Esophagus squamous epithelium (tissue), 5 donors: ENCODE measurements around the gene ATP8A2. TPM values are rescaled to one million over a fixed set of nuclear protein-coding genes. Genes with fewer than 3 reads are reported as not detected.

Experiments used
- DNase-seq: peaks from one replicate; lab custom pipeline; 2025; lab: John Stamatoyannopoulos, UW
- H3K27ac ChIP-seq, 4 donors: fragments of 200-600 bp; sonication (generic); one replicate each; pipeline ENCODE4 v1.5.1; 2016 to 2019; ENCODE audit warnings: mild to moderate bottlenecking in 1 of 4
- H3K27me3 ChIP-seq, 4 donors: fragments of 200-600 bp; sonication (generic); 1 replicate in 3 of 4; 2 replicates in 1 of 4; pipeline versions ENCODE4 v1.5.1 to v1.6.0; 2017 to 2021; ENCODE audit warnings: antibody characterized with exemption in 1 of 4
- H3K36me3 ChIP-seq, 3 donors: fragments of 200-600 bp; sonication (generic); one replicate each; pipeline ENCODE4 v1.5.1; 2016 to 2019
- H3K4me1 ChIP-seq, 3 donors: fragments of 200-600 bp; sonication (generic); one replicate each; pipeline ENCODE4 v1.5.1; 2017 to 2019
- H3K4me3 ChIP-seq, 4 donors: fragments of 200-600 bp; sonication (generic); 1 replicate in 3 of 4; 2 replicates in 1 of 4; pipeline ENCODE4 v1.5.1; 2016 to 2019; ENCODE audit warnings: mild to moderate bottlenecking in 2 of 4, moderate library complexity in 1 of 4
- H3K9me3 ChIP-seq, 3 donors: fragments of 200-600 bp; sonication (generic); one replicate each; pipeline ENCODE4 v1.5.1; 2016 to 2019
- POLR2A ChIP-seq, 4 donors: fragments of 450-650 bp; IDR thresholded peaks; one replicate each; pipeline ENCODE4 v1.6.1; 2017; ENCODE audit warnings: antibody characterized with exemption in 4 of 4, mild to moderate bottlenecking in 4 of 4, moderate library complexity in 3 of 4
- WGBS, 2 donors: methylation state at CpG; one replicate each; pipeline ENCODE4 v1.1.5; 2018; 5-methylcytosine and 5-hydroxymethylcytosine counted together
- intact Hi-C: fragments of 100-400 bp; cut with DNase I; formaldehyde crosslinking; loops from one replicate; pipeline ENCODE4 v1.15.0; 2022
- total RNA-seq, 4 donors: library from RNA; depleted of rRNA; stranded (reverse); fragments of >200 nt; gene quantifications; one replicate each; pipeline ENCODE4 v1.1.0, GENCODE V29; 2016
- TF ChIP-seq, protein P1 (sequence below), 6 experiments: fragments of 450-650 bp in 4 of 6; fragments of 200-600 bp in 2 of 6; sonication (generic) in 2 of 6; IDR thresholded peaks; one replicate each; pipeline ENCODE4 v1.5.1; 2016 to 2019; ENCODE audit warnings: antibody characterized with exemption in 6 of 6, mild to moderate bottlenecking in 4 of 6, moderate library complexity in 4 of 6
- donor health status: DM: yes; HTN: yes; CAD: no.

Gene ATP8A2
- total RNA-seq, 4 donors from 2014 or later, result not detected

GRCh38 chr13:25668345-25668744 is 296.6 kb downstream of the ATP8A2 start:
- no peak for DNase-seq
- Histone ChIP-seq H3K9me3 (peaks cover 0 to 10% (median 0%) of the 10 kb centered on the region in 3 donors), H3K4me1 (no peaks in the 10 kb centered on the region), H3K36me3 (no peaks in the 10 kb centered on the region), H3K4me3 (no peak overlapping the region), H3K27me3 (no peaks in the 10 kb centered on the region), H3K27ac (no peak overlapping the region)
- no peak for TF ChIP-seq POLR2A (IDR thresholded peaks at IDR 0.05)
- TF ChIP-seq, protein P1, sequence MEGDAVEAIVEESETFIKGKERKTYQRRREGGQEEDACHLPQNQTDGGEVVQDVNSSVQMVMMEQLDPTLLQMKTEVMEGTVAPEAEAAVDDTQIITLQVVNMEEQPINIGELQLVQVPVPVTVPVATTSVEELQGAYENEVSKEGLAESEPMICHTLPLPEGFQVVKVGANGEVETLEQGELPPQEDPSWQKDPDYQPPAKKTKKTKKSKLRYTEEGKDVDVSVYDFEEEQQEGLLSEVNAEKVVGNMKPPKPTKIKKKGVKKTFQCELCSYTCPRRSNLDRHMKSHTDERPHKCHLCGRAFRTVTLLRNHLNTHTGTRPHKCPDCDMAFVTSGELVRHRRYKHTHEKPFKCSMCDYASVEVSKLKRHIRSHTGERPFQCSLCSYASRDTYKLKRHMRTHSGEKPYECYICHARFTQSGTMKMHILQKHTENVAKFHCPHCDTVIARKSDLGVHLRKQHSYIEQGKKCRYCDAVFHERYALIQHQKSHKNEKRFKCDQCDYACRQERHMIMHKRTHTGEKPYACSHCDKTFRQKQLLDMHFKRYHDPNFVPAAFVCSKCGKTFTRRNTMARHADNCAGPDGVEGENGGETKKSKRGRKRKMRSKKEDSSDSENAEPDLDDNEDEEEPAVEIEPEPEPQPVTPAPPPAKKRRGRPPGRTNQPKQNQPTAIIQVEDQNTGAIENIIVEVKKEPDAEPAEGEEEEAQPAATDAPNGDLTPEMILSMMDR (IDR thresholded peaks at IDR 0.05), result no peak
- intact Hi-C loops, result no loop called here

DNA sequence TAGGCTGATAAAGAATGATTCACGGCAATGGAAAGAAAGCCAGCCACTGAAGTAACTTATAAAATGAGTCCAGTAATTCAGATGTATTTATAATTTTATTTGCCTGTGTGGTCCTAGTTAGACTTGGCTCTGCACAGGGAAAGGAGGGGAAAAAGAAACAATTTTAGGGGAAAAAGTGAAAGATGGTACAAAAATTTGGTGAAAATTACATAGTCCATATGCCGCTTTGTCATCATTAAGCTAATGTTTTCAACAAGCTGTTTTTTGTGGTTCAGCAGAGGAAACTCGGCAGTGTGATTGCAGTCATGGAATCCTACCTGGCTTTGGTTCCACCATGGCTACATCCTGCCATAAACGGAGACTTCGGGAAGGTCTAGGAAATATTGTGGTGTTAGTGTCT is 301.9 kb downstream of the ATP8A2 start:
- intact Hi-C loops, result no loop called here
- Histone ChIP-seq H3K27me3 (no peaks in the 10 kb centered on the region), H3K36me3 (no peaks in the 10 kb centered on the region), H3K4me1 (no peaks in the 10 kb centered on the region), H3K4me3 (no peak overlapping the region), H3K27ac (no peak overlapping the region), H3K9me3 (peaks cover 0 to 10% (median 0%) of the 10 kb centered on the region in 3 donors)
- WGBS, 2 donors, result 65 to 76% methylated on average over 5 of the region's 5 CpGs
- TF ChIP-seq, protein P1 (IDR thresholded peaks at IDR 0.05), result no peak
- TF ChIP-seq POLR2A (IDR thresholded peaks at IDR 0.05), result no peak
- no peak for DNase-seq

- WGBS, 2 donors, result 75 to 86% methylated on average over 4 of the region's 4 CpGs
- Histone ChIP-seq H3K4me3 (no peak overlapping the region), H3K27me3 (no peaks in the 10 kb centered on the region), H3K27ac (no peak overlapping the region), H3K4me1 (no peaks in the 10 kb centered on the region), H3K9me3 (peaks cover 0 to 5% (median 0%) of the 10 kb centered on the region in 3 donors), H3K36me3 (no peaks in the 10 kb centered on the region)
- no peak for DNase-seq
- no peak for TF ChIP-seq POLR2A (IDR thresholded peaks at IDR 0.05)
- TF ChIP-seq, protein P1 (IDR thresholded peaks at IDR 0.05), result no peak
- intact Hi-C loops, result no loop called here
Measured at GRCh38 chr13:25674371-25674770, 302.6 kb downstream of the ATP8A2 start.

DNA sequence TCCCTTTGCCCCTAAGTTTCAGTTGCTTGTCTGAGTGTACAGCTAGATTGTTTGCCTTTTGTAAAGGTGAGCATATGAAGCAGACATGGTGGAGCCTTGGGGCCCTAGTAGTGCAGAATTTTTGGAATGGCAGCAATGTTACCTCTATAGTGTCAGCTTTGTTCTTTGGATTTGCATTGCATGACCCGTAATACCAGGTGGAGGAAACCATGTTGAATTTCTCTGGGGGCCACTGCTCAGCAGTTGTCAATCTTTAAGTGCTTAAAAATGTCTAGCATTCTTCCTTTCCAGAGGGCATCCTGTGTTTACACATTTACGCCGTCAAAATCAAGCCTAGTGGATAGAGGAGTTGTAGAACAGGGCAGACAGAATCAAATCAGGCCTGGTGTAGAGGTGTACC is 303.3 kb downstream of the ATP8A2 start:
- Histone ChIP-seq H3K9me3 (no peaks in the 10 kb centered on the region), H3K36me3 (no peaks in the 10 kb centered on the region), H3K27ac (no peak overlapping the region), H3K4me3 (no peak overlapping the region), H3K4me1 (no peaks in the 10 kb centered on the region), H3K27me3 (no peaks in the 10 kb centered on the region)
- DNase-seq, result no peak
- TF ChIP-seq POLR2A (IDR thresholded peaks at IDR 0.05), result no peak
- TF ChIP-seq, protein P1 (IDR thresholded peaks at IDR 0.05), result no peak
- intact Hi-C loops, result no loop called here
- 72 to 76% methylated on average over 3 of the region's 3 CpGs for WGBS, 2 donors

DNA sequence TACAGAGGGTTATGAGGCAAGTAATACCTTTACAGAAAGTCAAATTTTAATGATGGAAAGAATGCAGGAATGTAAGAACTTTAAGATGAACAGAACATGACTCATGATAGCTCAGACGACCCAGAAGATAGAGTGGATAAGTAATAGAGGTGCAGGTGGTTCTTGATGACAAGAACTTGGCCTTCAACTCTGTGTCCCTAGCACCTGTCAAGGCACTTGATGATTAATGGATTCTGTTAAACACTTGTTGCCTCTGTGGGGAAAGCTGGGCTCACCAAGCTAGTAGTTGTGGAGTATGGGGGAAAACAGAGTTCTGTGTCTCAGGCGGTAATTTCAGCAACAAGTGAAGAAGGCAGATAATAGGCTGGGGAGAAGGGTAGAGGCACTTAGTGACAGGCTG is 306.2 kb downstream of the ATP8A2 start:
- H3K4me3 ChIP-seq, result no peak overlapping the region
- DNase-seq, result no peak
- H3K27ac ChIP-seq, result no peak overlapping the region
- H3K4me1 ChIP-seq, result no peaks in the 10 kb centered on the region
- intact Hi-C loops, result no loop called here
- 63 to 71% methylated on average over 2 of the region's 2 CpGs for WGBS, 2 donors
- H3K27me3 ChIP-seq, result no peaks in the 10 kb centered on the region
- H3K9me3 ChIP-seq, result no peaks in the 10 kb centered on the region
- no peaks in the 10 kb centered on the region for H3K36me3 ChIP-seq
- TF ChIP-seq POLR2A (IDR thresholded peaks at IDR 0.05), result no peak
- TF ChIP-seq, protein P1 (IDR thresholded peaks at IDR 0.05), result no peak
